ENCODE measurements around the gene BBS5.
"Not testable (repeated sequence)": the region's sequence is repeated elsewhere in the genome, so short reads cannot be mapped to it uniquely, and the experiment has no call there.

BBS5 gene

DNA sequence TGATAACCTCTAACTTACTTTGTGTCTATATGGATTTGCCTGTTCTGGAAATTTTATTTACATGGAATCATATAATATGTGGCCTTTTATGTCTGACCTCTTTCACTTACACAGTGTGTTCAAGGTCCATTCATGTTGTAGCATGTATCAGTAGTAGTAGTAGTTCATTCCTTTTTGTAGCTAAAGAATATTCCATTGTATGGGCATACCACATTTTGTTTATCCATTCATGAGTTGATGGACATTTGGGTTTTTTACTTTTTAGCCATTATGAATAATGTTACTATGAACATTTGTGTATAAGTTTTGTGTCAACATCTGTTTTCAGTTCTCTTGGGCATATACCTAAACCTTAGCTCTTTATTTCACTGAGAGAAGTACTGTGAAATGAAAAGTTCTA, 11.5 kb downstream of the BBS5 start:
- DNase-seq: no peak

DNA sequence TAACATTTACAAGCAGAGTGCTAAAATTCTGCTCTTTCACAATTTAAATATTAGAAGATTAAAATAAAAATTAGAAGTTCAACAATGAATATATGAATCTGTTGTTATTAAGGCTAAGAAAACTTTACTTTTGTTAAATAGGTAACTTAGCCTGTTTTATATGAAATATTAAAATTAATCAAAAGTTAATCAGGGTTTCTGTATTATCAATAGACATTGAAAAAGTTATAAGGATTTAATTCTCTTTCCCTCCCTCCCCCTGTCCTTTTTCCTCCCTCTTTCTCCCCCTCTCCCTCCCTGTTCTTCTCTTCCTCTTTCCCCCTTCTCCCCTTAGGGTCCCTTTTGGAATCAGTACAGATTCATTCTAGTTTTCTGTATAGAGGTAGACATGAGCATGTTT, 12.1 kb downstream of the BBS5 start:
- DNase-seq: no peak

DNA sequence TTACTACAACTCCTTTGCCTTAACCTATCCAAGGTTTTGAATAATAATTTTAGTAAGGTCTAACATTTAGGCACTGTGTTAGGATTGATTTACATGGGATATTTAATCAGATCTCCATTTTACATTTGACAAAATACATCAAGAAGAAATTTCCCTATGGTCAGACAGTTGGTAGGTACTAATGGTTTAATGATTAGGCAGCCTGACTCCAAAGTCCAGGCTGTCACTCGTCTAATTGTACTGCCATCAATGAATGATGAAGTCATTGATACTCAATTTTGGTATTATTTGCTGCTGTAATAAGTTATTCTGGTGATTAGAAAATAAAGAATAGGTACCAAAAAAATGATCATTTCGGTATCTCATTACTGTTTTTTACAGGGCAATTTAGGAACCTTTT, 14.1 kb downstream of the BBS5 start:
- DNase-seq: no peak

DNA sequence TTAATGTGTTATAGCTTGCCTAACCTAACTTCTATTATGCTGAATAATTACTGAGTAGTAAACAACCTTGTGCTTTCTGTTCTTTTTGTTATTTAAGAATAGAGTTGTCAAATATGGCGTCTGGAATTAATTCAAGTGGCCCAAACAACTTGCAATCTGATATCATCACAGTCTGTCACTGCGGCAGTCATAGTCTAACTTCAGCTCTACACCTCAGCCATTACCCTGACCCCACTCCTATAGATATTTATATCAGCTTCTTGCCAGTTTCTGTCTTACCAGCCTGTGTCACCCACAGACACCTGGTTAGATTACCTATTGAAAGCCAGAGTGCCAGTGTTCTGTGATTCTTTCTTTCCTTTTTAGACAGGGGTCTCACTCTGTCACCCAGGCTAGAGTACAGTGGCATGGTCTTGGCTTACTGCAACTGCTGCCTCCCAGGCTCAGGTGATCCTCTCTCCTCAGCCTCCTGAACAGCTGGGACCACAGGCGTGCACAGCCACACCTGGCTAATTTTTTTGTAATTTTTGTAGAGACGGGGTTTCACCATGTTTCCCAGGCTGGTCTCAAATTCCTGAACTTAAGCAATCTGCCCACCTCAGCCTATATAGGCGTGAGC, 16.1 kb downstream of the BBS5 start:
- DNase-seq: no peak

DNA sequence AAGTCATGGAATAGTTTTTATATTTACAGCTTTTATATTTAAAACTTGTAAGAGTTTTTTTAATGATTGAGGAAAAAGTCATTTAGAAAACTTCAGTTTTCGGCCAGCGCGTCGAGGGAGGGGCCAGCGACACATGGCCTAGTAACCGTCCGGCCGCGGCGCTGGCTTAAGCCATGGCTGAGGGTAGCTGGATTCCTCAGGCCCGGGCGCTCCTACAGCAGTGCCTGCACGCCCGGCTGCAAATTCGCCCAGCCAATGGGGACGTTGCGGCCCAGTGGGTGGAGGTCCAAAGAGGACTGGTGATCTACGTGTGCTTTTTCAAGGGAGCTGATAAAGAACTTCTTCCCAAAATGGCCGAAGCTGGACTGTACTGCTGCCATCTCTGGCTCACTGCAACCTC, 25.4 kb downstream of the BBS5 start:
- DNase-seq: no peak

DNA sequence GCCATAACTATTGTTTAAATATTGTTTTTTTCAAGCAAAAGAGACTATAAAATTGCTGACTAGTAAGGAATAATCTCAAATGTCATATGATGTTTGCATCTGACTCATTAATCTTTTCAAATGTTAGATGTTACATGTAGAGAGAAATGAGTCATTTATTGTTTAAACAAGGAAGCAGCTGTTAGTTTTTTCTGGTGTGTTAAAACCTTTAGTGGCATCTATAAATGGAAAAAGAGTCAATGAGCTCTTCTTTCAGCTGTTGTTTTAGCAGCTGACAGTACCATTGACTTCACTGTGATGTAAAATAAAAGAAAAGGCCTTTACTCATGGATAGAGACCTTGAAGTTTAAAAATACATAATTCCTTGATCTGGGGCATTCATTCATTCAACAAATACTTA, 28.4 kb downstream of the BBS5 start:
- DNase-seq: peak; percentile 74

DNA sequence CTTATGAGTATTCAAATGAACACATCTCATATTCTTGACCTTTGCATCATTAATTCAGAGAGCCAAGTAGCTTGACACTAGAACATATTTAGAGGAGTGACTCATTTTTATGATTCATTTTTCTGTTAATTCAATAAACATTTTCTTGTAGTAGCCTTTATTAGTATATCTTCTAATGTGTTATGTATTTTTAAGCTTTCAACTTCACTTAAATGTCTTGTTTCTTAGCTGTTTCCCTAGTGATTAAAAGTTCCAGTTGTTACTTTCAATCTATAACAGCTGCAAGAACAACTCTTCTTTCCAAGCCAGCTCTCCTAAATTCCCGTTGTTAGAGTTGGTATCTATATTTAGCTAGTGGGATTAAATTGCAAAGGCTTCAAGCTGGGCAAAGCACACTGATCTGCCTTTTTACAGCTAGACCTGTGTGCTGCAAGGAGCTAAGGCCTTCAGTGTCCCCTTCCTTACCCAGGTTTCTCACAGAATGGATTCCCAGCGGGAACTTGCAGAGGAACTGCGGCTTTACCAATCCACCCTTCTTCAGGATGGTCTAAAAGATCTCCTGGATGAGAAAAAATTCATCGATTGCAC, 30.1 kb downstream of the BBS5 start, which contains the start of gene KLHL41:
Gene KLHL41, plus strand, starts transcription at position 405 of the 588 bp plus-strand sequence. Its CDS starts 77 bp downstream, at position 482.
- DNase-seq: peak; percentile 6

DNA sequence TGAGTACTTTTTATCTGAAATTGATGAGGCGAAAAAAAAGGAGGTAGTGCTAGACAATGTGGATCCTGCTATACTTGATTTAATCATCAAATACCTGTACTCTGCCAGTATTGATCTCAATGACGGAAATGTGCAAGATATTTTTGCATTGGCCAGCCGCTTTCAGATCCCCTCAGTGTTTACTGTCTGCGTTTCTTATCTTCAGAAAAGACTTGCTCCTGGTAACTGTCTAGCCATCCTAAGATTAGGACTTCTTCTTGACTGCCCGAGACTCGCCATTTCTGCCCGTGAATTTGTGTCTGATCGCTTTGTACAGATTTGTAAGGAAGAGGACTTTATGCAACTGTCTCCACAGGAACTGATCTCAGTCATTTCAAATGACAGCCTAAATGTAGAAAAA, 30.7 kb downstream of the BBS5 start:
- no peak for DNase-seq

DNA sequence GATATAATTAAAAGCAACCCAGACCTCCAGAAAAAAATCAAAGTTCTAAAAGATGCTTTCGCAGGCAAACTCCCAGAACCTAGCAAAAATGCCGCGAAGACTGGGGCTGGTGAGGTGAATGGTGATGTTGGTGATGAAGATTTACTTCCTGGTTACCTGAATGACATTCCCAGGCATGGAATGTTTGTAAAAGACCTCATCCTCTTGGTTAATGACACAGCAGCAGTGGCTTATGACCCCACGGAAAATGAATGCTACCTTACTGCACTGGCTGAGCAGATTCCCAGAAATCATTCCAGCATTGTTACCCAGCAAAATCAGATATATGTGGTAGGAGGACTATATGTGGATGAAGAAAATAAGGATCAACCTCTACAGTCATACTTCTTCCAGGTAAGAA, 31.2 kb downstream of the BBS5 start:
- no peak for DNase-seq

DNA sequence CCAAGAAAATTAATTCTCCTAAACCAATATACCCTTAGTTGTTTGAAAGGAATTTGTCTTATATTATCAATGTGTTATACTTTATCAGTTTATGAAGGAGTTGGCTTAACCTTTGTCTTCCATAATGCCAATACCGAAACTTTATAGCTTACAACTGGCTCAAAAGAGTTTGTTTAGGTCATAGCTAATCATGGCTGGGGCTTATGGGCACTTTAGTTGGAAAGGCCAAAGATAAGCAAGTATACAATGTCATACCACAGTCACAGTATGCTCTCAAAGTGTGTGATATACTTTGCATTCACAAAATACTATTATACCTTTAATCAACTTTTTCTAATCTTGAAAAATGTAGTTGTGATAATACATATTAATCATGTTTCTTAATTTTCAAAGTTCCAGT, 32.5 kb downstream of the BBS5 start:
- no peak for DNase-seq

DNA sequence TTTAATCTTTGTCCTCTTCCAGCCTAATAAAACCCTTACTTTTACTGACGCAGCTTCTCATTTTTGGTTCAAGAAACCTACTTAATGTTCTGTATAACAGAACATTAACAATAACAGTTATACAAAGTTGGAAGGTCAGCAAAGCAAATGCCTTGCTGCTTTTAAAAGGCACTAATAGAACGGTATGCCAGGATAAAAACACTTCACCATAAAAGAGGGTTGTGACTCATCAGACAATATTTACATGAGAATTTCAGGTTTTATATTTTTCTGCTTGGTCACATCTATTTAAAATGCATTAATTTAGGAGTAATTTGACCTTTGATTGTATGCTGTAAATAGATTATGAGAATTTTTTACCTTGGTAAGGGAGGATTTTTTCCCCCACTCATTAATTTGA, 33.2 kb downstream of the BBS5 start:
- no peak for DNase-seq

DNA sequence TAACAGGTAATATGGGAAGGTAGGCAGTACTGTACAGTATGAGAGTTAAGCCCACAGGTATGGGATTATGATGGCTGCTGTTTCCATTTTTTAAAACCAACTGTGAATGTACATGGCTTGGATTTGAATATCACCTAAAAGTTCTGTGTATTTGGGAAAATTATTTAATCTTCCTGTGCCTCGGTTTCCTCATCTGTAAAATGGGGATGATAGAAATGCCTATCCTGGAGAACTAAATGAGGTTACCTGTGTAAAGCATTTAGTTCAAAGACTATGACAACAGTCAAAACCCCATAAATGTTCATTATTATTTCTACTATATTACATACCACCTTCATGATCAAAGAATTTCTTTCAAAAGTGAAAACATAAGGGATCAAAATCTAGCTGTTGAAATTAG, 33.8 kb downstream of the BBS5 start:
- DNase-seq: no peak

DNA sequence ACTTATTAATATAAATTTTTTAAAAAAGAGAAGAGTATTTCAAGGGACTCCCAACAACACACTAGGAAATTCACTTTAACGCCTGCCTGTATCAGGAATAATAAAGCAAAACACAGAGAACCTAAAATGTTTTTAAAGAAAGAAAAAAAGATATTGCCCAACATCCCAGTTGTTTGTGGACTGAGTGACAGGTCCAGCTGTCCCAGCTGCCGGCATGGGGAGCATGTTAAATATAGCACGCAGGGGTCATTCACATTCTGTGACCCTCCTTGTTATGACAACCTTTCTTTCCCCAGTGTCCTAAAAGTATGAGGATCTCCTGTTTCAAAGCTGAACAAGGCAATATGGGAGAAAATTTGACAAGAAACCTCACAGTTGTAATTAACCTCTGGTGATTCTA, 34.6 kb downstream of the BBS5 start:
- DNase-seq: no peak

DNA sequence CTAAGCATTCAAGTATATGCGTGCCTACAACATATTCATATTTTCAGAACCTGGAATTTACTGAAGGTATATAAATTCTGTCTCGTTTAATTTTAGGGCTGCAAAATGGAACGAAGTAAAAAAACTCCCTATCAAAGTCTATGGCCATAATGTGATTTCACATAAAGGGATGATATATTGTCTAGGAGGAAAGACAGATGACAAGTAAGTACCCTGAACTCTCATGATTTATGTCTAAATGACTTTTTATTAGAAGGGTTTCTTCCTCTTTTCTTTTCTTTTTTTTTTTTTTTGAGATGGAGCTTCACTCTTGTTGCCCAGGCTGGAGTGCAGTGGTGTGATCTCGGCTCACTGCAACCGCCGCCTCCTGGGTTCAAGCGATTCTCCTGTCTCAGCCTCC, 35.5 kb downstream of the BBS5 start:
- DNase-seq: not testable (repeated sequence)

DNA sequence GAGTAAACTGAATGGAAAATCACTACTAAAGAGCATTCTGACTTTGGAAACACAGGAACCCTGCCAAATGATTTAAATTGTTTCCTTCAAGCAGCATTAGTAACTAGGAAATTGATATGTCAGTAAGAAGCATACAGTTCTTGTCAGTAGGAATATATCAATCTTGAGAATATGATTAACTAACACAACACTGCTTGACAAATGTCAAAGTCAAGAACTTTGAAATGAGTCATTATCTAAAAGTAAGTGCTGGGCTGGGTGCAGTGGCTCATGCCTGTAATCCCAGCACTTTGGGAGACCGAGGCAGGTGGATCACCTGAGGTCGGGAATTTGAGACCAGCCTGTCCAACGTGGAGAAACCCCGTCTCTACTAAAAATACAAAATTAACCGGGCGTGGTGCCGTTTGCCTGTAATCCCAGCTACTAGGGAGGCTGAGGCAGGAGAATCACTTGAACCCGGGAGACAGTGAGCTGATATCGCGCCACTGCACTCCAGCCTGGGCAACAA, 37.2 kb downstream of the BBS5 start:
- DNase-seq: not testable (repeated sequence)

DNA sequence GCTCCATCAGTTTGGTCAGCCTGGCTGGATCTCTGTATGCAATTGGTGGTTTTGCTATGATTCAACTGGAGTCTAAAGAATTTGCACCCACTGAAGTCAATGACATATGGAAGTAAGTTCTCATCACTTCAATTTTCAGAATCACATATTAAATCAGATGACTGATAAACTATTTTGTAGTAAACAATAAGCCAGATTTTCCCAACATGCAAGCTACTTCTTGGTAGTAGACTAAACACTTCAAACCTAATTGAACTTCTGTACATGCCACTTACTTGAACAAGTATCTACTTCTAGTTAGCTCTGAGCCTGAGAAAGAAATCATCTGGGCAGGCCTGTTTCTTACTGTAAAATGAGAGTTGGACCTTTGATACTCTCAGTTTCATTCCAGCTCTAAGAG, 41.6 kb downstream of the BBS5 start:
- no peak for DNase-seq

DNA sequence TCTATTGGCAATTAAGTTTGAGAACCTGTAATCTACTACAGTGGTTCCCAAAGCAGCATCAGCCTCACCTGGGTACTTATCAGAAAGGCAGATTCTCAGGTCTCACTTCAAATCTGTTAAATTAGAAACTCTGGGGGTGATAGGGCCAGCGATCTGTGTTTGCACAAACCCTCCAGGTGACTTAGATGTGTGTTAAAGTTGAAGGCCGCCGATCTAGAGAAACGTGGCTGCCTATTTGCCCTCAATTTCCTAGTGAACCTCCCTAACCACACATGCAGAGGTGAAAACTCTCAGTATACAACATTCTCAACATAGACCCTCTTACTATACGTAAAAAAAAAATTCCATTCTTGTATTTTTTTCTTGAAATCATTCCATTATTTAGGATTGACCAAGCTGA, 44.4 kb downstream of the BBS5 start:
- DNase-seq: no peak

DNA sequence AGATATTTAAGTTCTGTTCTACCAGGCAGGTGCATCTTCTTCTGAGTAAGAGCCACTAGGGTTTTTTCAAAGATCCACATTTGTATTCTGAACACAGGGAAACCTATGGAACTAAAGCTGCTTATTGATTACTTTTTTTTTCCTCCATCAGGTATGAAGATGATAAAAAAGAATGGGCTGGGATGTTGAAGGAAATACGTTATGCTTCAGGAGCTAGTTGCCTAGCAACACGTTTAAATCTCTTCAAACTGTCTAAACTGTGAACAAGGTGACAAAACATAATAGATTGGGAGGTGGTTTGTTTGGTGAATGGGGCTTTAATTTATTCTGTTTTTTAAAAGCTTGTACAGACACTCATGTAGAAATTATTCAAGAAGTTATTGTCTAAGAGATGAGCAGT, 46.1 kb downstream of the BBS5 start:
- DNase-seq: no peak

DNA sequence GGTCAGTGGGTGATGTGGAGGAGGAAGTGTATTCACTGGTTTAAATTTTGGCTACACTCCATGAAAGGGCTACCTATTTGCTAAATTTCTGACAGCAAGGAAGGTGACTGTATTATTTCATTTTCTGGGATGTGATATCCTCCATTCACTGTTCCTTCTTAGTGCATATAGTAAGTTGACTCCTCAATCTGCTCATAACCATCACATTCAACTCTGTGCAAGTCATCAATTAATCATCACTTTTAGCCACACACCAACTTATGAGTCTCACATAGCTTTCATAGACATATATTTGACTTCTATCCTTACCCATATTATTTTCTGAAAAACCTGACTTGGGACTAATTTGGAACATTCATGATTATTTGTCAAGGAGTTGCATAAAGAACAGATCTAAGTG, 47.2 kb downstream of the BBS5 start:
- DNase-seq: no peak

DNA sequence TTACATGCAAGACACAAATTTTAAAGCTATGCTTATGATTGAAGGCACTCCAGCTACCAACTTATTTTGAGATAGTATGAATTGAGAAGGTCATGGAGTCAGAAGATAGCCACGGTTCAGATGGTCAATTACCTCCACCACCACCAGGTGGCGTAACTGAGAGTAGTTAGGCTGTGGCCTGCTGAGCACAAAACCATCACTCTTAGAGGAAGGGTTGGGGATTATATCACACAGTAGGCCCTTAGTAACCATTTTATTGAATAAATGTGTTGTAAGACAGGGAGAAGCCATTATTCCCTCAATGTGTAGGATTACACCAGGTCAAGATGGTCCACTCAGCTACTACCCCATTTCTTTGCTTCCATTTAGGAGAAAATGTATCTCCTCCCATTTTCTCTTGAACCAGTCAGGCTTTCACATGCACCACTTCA, 49.0 kb downstream of the BBS5 start:
- DNase-seq: peak; percentile 79

DNA sequence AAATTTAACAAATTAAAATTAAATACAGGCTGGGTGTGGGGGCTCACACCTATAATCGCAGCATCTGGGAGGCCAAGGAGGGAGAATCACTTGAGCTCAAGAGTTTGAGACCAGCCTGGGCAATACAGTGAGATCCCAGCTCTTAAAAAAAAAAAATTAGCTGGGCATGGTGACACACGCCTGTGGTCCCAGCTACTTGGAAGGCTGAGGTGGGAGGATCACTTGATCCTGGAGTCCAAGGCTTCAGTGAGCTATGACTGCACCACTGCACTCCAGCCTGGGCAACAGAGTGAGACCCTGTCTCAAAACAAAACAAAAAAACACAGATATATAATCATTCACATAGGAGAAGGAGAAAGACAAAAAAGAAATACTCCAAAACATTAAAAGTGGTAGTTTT, 60.2 kb downstream of the BBS5 start:
- DNase-seq: not testable (repeated sequence)

DNA sequence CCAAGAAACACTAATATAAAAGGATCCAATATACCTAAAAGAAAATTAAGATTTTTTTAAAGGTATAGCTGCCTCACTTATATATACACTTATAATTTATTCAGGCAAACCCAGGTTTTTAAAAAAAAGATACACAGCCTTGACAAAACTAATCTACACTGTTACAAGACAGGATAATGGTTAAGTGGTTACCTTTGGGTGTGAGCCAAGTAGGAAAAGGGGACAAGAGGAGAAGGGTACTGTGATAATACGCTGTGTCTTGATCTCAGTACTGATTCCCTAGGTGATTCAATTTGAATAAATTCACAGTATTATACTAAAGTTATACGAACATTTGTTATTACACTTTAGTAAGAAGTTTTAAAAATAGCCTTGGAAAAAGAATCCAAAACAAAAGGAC, 60.9 kb downstream of the BBS5 start:
- DNase-seq: no peak

DNA sequence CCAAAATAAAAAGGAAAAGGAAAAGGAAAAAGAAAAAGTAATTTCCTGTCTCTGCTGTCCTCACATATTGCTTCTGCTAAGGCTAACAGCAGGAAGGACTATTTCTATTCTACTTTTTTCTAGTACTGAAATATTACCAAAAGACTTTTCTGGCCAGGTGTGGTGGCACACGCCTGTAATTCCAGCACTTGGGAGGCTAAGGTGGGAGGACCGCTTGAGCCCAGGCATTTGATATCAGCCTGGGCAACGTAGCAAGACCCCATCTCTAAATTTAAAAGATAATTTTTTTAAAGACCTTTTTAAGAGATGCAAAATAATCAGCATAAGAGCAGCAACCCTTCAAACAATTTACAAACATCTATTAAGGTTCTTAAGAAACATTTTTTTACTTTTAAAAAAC, 63.1 kb downstream of the BBS5 start:
- no peak for DNase-seq

DNA sequence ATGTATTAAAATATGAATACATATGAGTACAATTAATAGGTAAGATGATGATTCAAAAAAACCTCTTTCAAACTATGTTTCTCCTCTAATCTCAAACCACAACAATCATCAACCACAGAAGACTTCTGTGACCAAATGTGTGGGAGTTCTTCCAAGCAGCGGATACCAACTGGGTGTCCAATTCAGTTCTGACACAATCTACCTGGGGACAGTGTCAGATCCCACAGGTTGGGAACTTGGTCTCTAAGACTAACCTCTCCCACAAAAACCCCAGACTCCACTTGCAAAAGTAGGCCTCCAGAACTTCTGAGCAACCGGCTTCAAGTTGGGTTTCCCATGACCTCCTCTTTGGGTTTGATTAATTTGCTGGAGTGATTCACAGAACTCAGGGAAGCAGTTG, 67.5 kb downstream of the BBS5 start:
- DNase-seq: no peak
